H1 (cell line): Measurements from ENCODE around the gene NKAIN2. TPM values are rescaled to one million over a fixed set of nuclear protein-coding genes. Genes with fewer than 3 reads are reported as not detected.

Experiments used
- CTCF ChIA-PET: fragments of 300-600 bp; sonication (Branson Sonifier 250); formaldehyde crosslinking; loops from one replicate; lab custom pipeline; 2021; ENCODE audit not compliant: partially characterized antibody; lab: Charles Lee
- POLR2A ChIA-PET: fragments of 300-600 bp; sonication (Branson Sonifier 250); formaldehyde crosslinking; loops from one replicate; lab custom pipeline; 2021; ENCODE audit warnings: inconsistent platforms; ENCODE audit not compliant: partially characterized antibody; lab: Charles Lee
- DNase-seq, 2 experiments: peaks; one replicate each; pipeline versions ENCODE4 v3.0.0 to v3.0.0-alpha.2; 2010 to 2022; ENCODE audit warnings: low spot score in 2 of 2, low read depth in 1 of 2, mixed read lengths in 1 of 2
- FAIRE-seq: peaks from 2 replicates; lab custom pipeline; 2011; peaks lifted over from hg19 to GRCh38; lab: Jason Lieb, UNC
- H2AFZ ChIP-seq: 2 replicates; pipeline ENCODE4 v1.8.1; 2012; ENCODE audit warnings: low read length, inconsistent platforms
- H2AK5ac ChIP-seq: 2 replicates; pipeline ENCODE4 v1.6.1; 2013; ENCODE audit warnings: low read depth, low read length
- H2BK120ac ChIP-seq: replicated peaks from 2 replicates; pipeline ENCODE3; 2013; ENCODE audit warnings: low read depth, low read length, inconsistent platforms
- H2BK12ac ChIP-seq: 2 replicates; pipeline ENCODE4 v1.6.1; 2013; ENCODE audit warnings: low read depth, low read length
- H2BK15ac ChIP-seq: 2 replicates; pipeline ENCODE4 v1.6.1; 2013; ENCODE audit warnings: low read length
- H2BK20ac ChIP-seq: 2 replicates; pipeline ENCODE4 v1.6.1; 2013; ENCODE audit warnings: low read length
- H2BK5ac ChIP-seq: 2 replicates; pipeline ENCODE4 v1.6.1; 2013; ENCODE audit warnings: low read depth, low read length
- H3K14ac ChIP-seq: 2 replicates; pipeline ENCODE4 v1.6.1; 2013; ENCODE audit warnings: inconsistent platforms; ENCODE audit not compliant: insufficient read length
- H3K18ac ChIP-seq: 2 replicates; pipeline ENCODE4 v1.6.1; 2013; ENCODE audit warnings: low read length; ENCODE audit errors: extremely low read depth
- H3K23ac ChIP-seq: 2 replicates; pipeline ENCODE4 v1.6.1; 2013; ENCODE audit warnings: inconsistent platforms; ENCODE audit not compliant: insufficient read length
- H3K23me2 ChIP-seq: 2 replicates; pipeline ENCODE4 v1.6.1; 2013; ENCODE audit warnings: low read depth, low read length
- H3K27ac ChIP-seq: 2 replicates; pipeline ENCODE4 v1.6.1; 2011; ENCODE audit warnings: low read depth, low read length, inconsistent platforms
- H3K27me3 ChIP-seq, 4 experiments: replicated peaks in 1 of 4; 1 replicate in 1 of 4; 2 replicates in 3 of 4; pipeline versions ENCODE4 v1.6.1 to v1.8.1; 2011 to 2013; ENCODE audit warnings: low read length in 3 of 4, mild to moderate bottlenecking in 3 of 4, inconsistent platforms in 2 of 4, mixed read lengths in 2 of 4, moderate library complexity in 1 of 4; ENCODE audit not compliant: control insufficient read depth in 3 of 4, insufficient read depth in 3 of 4; ENCODE audit errors: extremely low read depth in 1 of 4
- H3K36me3 ChIP-seq, 4 experiments: 2 replicates each; pipeline versions ENCODE4 v1.6.1 to v1.8.1; 2011 to 2013; ENCODE audit warnings: mild to moderate bottlenecking in 4 of 4, low read length in 3 of 4, moderate library complexity in 2 of 4, control low read depth in 1 of 4, inconsistent platforms in 1 of 4; ENCODE audit not compliant: insufficient read depth in 4 of 4, control insufficient read depth in 2 of 4
- H3K4ac ChIP-seq: replicated peaks from 2 replicates; pipeline ENCODE3; 2013; ENCODE audit warnings: low read length, low read depth, mixed read lengths, inconsistent platforms; ENCODE audit not compliant: insufficient read length
- H3K4me1 ChIP-seq, 4 experiments: replicated peaks in 1 of 4; 1 replicate in 1 of 4; 2 replicates in 3 of 4; pipeline versions ENCODE4 v1.6.1 to v1.8.1; 2011 to 2013; ENCODE audit warnings: low read length in 3 of 4, inconsistent platforms in 2 of 4, mixed read lengths in 1 of 4; ENCODE audit not compliant: insufficient read depth in 4 of 4, control insufficient read depth in 3 of 4
- H3K4me2 ChIP-seq, 2 experiments: 2 replicates each; pipeline versions ENCODE4 v1.6.1 to v1.8.1; 2011 to 2013; ENCODE audit warnings: low read depth in 2 of 2, low read length in 2 of 2, control low read depth in 1 of 2, inconsistent platforms in 1 of 2, mild to moderate bottlenecking in 1 of 2; ENCODE audit not compliant: insufficient read depth in 1 of 2
- H3K4me3 ChIP-seq, 4 experiments: fragments of 200-600, 300-600 bp in 1 of 4; sonication (generic), shearing (Covaris generic), sonication (Bioruptor Twin) in 1 of 4; 2 replicates each; pipeline versions ENCODE4 v1.5.1 to v1.8.1; 2011 to 2016; ENCODE audit warnings: low read length in 4 of 4, low read depth in 3 of 4, control low read depth in 2 of 4, inconsistent platforms in 2 of 4, mild to moderate bottlenecking in 2 of 4, mixed read lengths in 1 of 4, moderate library complexity in 1 of 4; ENCODE audit not compliant: insufficient read depth in 2 of 4; ENCODE audit errors: extremely low read depth in 1 of 4
- H3K56ac ChIP-seq: replicated peaks from 2 replicates; pipeline ENCODE3; 2013; ENCODE audit warnings: low read depth, mild to moderate bottlenecking, mixed read lengths, low read length, inconsistent platforms; ENCODE audit not compliant: insufficient read length
- H3K79me1 ChIP-seq: 2 replicates; pipeline ENCODE4 v1.6.1; 2013; ENCODE audit warnings: low read depth, low read length, control low read depth
- H3K79me2 ChIP-seq, 2 experiments: 2 replicates each; pipeline versions ENCODE4 v1.6.1 to v1.8.1; 2012 to 2013; ENCODE audit warnings: low read length in 2 of 2, mild to moderate bottlenecking in 2 of 2, inconsistent platforms in 1 of 2; ENCODE audit not compliant: insufficient read depth in 2 of 2, control insufficient read depth in 1 of 2
- H3K9ac ChIP-seq, 4 experiments: replicated peaks in 1 of 4; 1 replicate in 1 of 4; 2 replicates in 3 of 4; pipeline versions ENCODE4 v1.6.1 to v1.8.1; 2011 to 2013; ENCODE audit warnings: low read depth in 3 of 4, low read length in 3 of 4, control low read depth in 2 of 4, mild to moderate bottlenecking in 2 of 4, moderate library complexity in 2 of 4, inconsistent platforms in 1 of 4; ENCODE audit errors: extremely low read depth in 1 of 4
- H3K9me3 ChIP-seq, 2 experiments: 2 replicates each; pipeline versions ENCODE4 v1.6.1 to v1.8.1; 2012 to 2013; ENCODE audit warnings: mild to moderate bottlenecking in 2 of 2, moderate library complexity in 2 of 2, control low read depth in 1 of 2, inconsistent platforms in 1 of 2, low read depth in 1 of 2, low read length in 1 of 2, mixed read lengths in 1 of 2; ENCODE audit not compliant: insufficient read depth in 2 of 2
- H4K20me1 ChIP-seq, 2 experiments: replicated peaks in 1 of 2; 2 replicates each; pipeline versions ENCODE3 to v1.8.1; 2011 to 2013; ENCODE audit warnings: inconsistent platforms in 2 of 2, low read length in 2 of 2, mild to moderate bottlenecking in 1 of 2; ENCODE audit not compliant: insufficient read depth in 2 of 2, control insufficient read depth in 1 of 2
- H4K5ac ChIP-seq: 2 replicates; pipeline ENCODE4 v1.6.1; 2013; ENCODE audit warnings: low read length, low read depth, mixed read lengths, inconsistent platforms; ENCODE audit not compliant: insufficient read length
- H4K8ac ChIP-seq: 2 replicates; pipeline ENCODE4 v1.8.0; 2013; ENCODE audit warnings: mild to moderate bottlenecking, moderate library complexity, low read length, inconsistent platforms; ENCODE audit not compliant: insufficient read depth; ENCODE audit errors: extremely low read depth
- H4K91ac ChIP-seq: replicated peaks from 2 replicates; pipeline ENCODE3; 2013; ENCODE audit warnings: low read length, mixed read lengths, inconsistent platforms; ENCODE audit not compliant: insufficient read length
- CTBP2 ChIP-seq: IDR thresholded peaks from 2 replicates; pipeline ENCODE4 v1.7.0; 2011; ENCODE audit warnings: borderline replicate concordance, mild to moderate bottlenecking, moderate library complexity, mixed read lengths, low read length; ENCODE audit not compliant: insufficient read depth, insufficient read length
- EP300 ChIP-seq, 2 experiments: IDR thresholded peaks; 1 replicate in 1 of 2; 2 replicates in 1 of 2; pipeline ENCODE4 v1.6.1; 2011 to 2012; ENCODE audit warnings: low read depth in 2 of 2, low read length in 2 of 2, mild to moderate bottlenecking in 2 of 2, borderline replicate concordance in 1 of 2, inconsistent platforms in 1 of 2, moderate library complexity in 1 of 2
- SUZ12 ChIP-seq: fragments of 200-600 bp; sonication (generic); IDR thresholded peaks from 2 replicates; pipeline ENCODE4 v1.6.1; 2012; ENCODE audit warnings: mild to moderate bottlenecking, inconsistent platforms, low read length, moderate library complexity, mixed read lengths
- WGBS, 2 experiments: shearing (Covaris generic) in 1 of 2; methylation state at CpG; one replicate each; pipeline versions ENCODE4 v1.1.6 to v1.1.7; 2013 to 2015; ENCODE audit warnings: low lambda C conversion rate in 2 of 2, mixed read lengths in 2 of 2, inconsistent platforms in 1 of 2, low coverage in 1 of 2, missing lambda C conversion rate in 1 of 2; ENCODE audit not compliant: insufficient replicate concordance in 2 of 2, insufficient coverage in 1 of 2, insufficient read length in 1 of 2; ENCODE audit errors: extremely low coverage in 1 of 2, missing lambda C conversion rate in 1 of 2; 5-methylcytosine and 5-hydroxymethylcytosine counted together
- polyA plus RNA-seq, 7 experiments: library from polyadenylated mRNA; depleted of rRNA in 3 of 7; stranded (reverse) in 5 of 7; unstranded in 2 of 7; fragments of >200 nt in 5 of 7; fragments of 200-250 nt in 2 of 7; gene quantifications; 1 replicate in 5 of 7; 2 replicates in 1 of 7; 4 replicates in 1 of 7; pipeline versions ENCODE4 v1.2.1 to v1.2.3, GENCODE V29; 2011 to 2013; ENCODE audit warnings: missing spikeins in 2 of 7, mixed read lengths in 2 of 7
- total RNA-seq: library from RNA; stranded (reverse); fragmentation: NEBNext Ultra II Directional; extraction: Animal tissue kit (Norgen Biotek cat#: 25700); gene quantifications from 2 replicates; pipeline ENCODE4 v1.2.1, GENCODE V29; 2021

The NKAIN2 gene
- total and polyA plus RNA-seq, 2 of the 8 experiments (the other 6 are each of a cell fraction or from before 2014, with no cell fraction given) = 0.20 to 0.34 TPM

GRCh38 chr6:123925842-123926399, 122.3 kb downstream of the NKAIN2 start:
- FAIRE-seq (no peak), DNase-seq (no peak)
- no peak overlapping the region for H3K4me2 ChIP-seq
- H2AFZ ChIP-seq = no peak overlapping the region
- no peak overlapping the region for H2AK5ac ChIP-seq
- ChIA-PET CTCF (interaction anchor here (1.2 kb wide), 1 partner anchor 113 kb away, joined by 3 read pairs; no protein-coding TSS in a partner anchor), POLR2A (no interaction called here)
- no peak for TF ChIP-seq EP300 (IDR thresholded peaks at IDR 0.05; ENCODE audit: borderline replicate concordance in 1 of 2, low read depth in 2 of 2, low read length in 2 of 2)
- no peak for TF ChIP-seq SUZ12
- TF ChIP-seq CTBP2 = no peak
- H2BK20ac ChIP-seq = no peak overlapping the region
- no peak overlapping the region for H2BK15ac ChIP-seq
- H4K20me1 ChIP-seq = no peaks in the 10 kb centered on the region
- H3K4me1 ChIP-seq = no peaks in the 10 kb centered on the region
- no peaks in the 10 kb centered on the region for H3K23me2 ChIP-seq
- WGBS, 2 experiments = 92% methylated on average over 1 of the region's 1 CpG; no CpG with 5 or more reads in 1 of the 2 experiments
- H3K4ac ChIP-seq = no peak overlapping the region
- H3K79me2 ChIP-seq = no peaks in the 10 kb centered on the region
- H4K8ac ChIP-seq = no peak overlapping the region
- no peak overlapping the region for H4K91ac ChIP-seq
- H2BK12ac ChIP-seq = no peak overlapping the region
- H3K18ac ChIP-seq = no peak overlapping the region
- H3K4me3 ChIP-seq = no peak overlapping the region
- no peaks in the 10 kb centered on the region for H3K79me1 ChIP-seq
- H3K36me3 ChIP-seq = no peaks in the 10 kb centered on the region
- H3K9me3 ChIP-seq = no peaks in the 10 kb centered on the region
- H3K27me3 ChIP-seq = no peaks in the 10 kb centered on the region
- no peak overlapping the region for H3K23ac ChIP-seq
- H3K56ac ChIP-seq = no peak overlapping the region
- H2BK5ac ChIP-seq = no peak overlapping the region
- H3K14ac ChIP-seq = no peak overlapping the region
- no peak overlapping the region for H3K27ac ChIP-seq
- no peak overlapping the region for H4K5ac ChIP-seq
- H2BK120ac ChIP-seq = no peak overlapping the region
- H3K9ac ChIP-seq = no peak overlapping the region
